Activated B cell treated with CpG ODN at 0.5 μM for 24 hours (primary cell): ENCODE results near the gene PARD6B. TPM values are rescaled to one million over a fixed set of nuclear protein-coding genes. Genes with fewer than 3 reads are reported as not detected.

Source experiments
- ATAC-seq: fragments of 200-7000 bp; cut with Tn5 transposase; one replicate; pipeline ENCODE4 v1.10.0; 2021; ENCODE audit warnings: low read depth, mild to moderate bottlenecking, moderate library complexity
- CTCF ChIA-PET: fragments of 350-600 bp; sonication (Branson Sonifier 250); formaldehyde crosslinking; loops from one replicate; lab custom pipeline; 2021; ENCODE audit warnings: antibody characterized with exemption; lab: Charles Lee
- POLR2A ChIA-PET: fragments of 350-600 bp; sonication (Branson Sonifier 250); formaldehyde crosslinking; loops from one replicate; lab custom pipeline; 2021; ENCODE audit warnings: antibody characterized with exemption; lab: Charles Lee
- DNase-seq: peaks from one replicate; pipeline ENCODE4 v3.0.0; 2022
- H3K27ac Mint-ChIP-seq: one replicate; pipeline ENCODE4 v1.8.0; 2020; ENCODE audit warnings: mixed read lengths
- H3K27me3 Mint-ChIP-seq: one replicate; pipeline ENCODE4 v1.8.0; 2021; ENCODE audit warnings: mixed read lengths
- H3K36me3 Mint-ChIP-seq: one replicate; pipeline ENCODE4 v1.8.0; 2021; ENCODE audit warnings: low read depth, mixed read lengths
- H3K4me1 Mint-ChIP-seq: one replicate; pipeline ENCODE4 v1.8.0; 2021; ENCODE audit warnings: mixed read lengths
- H3K4me3 Mint-ChIP-seq: one replicate; pipeline ENCODE4 v1.8.0; 2020; ENCODE audit warnings: mild to moderate bottlenecking, mixed read lengths
- H3K9me3 Mint-ChIP-seq: one replicate; pipeline ENCODE4 v1.8.0; 2020; ENCODE audit warnings: mixed read lengths
- CTCF ChIP-seq: fragments of 200-600 bp; IDR thresholded peaks from one replicate; pipeline ENCODE4 v1.8.0; 2022; ENCODE audit warnings: antibody characterized with exemption, mild to moderate bottlenecking
- intact Hi-C: fragments of 100-400 bp; cut with micrococcal nuclease; formaldehyde crosslinking; loops from one replicate; pipeline ENCODE4 v1.15.1; 2024
- total RNA-seq: library from RNA; stranded (reverse); gene quantifications from 2 replicates; pipeline ENCODE4 v1.2.3, GENCODE V29; 2022

Gene PARD6B
- total RNA-seq, 1 donor from 2014 or later: 5.7 TPM

GRCh38 chr20:50737352-50737751, 6.0 kb downstream of the PARD6B start:
- no peak for TF ChIP-seq CTCF
- DNase-seq: no peak
- H3K4me3 Mint-ChIP-seq: no peak overlapping the region
- H3K27me3 Mint-ChIP-seq: no peaks in the 10 kb centered on the region
- ATAC-seq: no peak
- POLR2A ChIA-PET: no interaction called here
- H3K36me3 Mint-ChIP-seq: peaks cover 24% of the 10 kb centered on the region
- H3K27ac Mint-ChIP-seq: no peak overlapping the region
- no peaks in the 10 kb centered on the region for H3K9me3 Mint-ChIP-seq
- intact Hi-C loops: loop anchor here (10.0 kb wide), 2 partner anchors 163 to 933 kb away; no protein-coding TSS in a partner anchor
- H3K4me1 Mint-ChIP-seq: peaks cover 8% of the 10 kb centered on the region
- CTCF ChIA-PET: interaction anchor here (0.6 to 0.8 kb wide), 2 partner anchors 12 to 232 kb away, joined by 3 to 4 read pairs; no protein-coding TSS in a partner anchor

GRCh38 chr20:50743087-50743486, 11.7 kb downstream of the PARD6B start:
- no peak overlapping the region for H3K27ac Mint-ChIP-seq
- no peak for DNase-seq
- intact Hi-C loops: no loop called here
- no peaks in the 10 kb centered on the region for H3K9me3 Mint-ChIP-seq
- no peak for TF ChIP-seq CTCF
- H3K36me3 Mint-ChIP-seq: peaks cover 21% of the 10 kb centered on the region
- no peak overlapping the region for H3K4me3 Mint-ChIP-seq
- H3K4me1 Mint-ChIP-seq: peaks cover 8% of the 10 kb centered on the region
- CTCF ChIA-PET: no interaction called here
- ATAC-seq: no peak
- no peaks in the 10 kb centered on the region for H3K27me3 Mint-ChIP-seq
- POLR2A ChIA-PET: no interaction called here

GRCh38 chr20:50744143-50744792, 12.9 kb downstream of the PARD6B start:
- intact Hi-C loops: no loop called here

GRCh38 chr20:50745634-50746137, 14.3 kb downstream of the PARD6B start:
- no peaks in the 10 kb centered on the region for H3K27me3 Mint-ChIP-seq
- H3K4me3 Mint-ChIP-seq: no peak overlapping the region
- H3K27ac Mint-ChIP-seq: no peak overlapping the region
- intact Hi-C loops: loop anchor here (5.0 kb wide), 1 partner anchor 283 kb away; no protein-coding TSS in a partner anchor
- no peak for ATAC-seq
- peaks cover 23% of the 10 kb centered on the region for H3K36me3 Mint-ChIP-seq
- CTCF ChIA-PET: no interaction called here
- no peaks in the 10 kb centered on the region for H3K9me3 Mint-ChIP-seq
- no peak for TF ChIP-seq CTCF
- DNase-seq: no peak
- POLR2A ChIA-PET: no interaction called here
- H3K4me1 Mint-ChIP-seq: peaks cover 8% of the 10 kb centered on the region

More at GRCh38 chr20:50744143-50744792, 12.9 kb downstream of the PARD6B start:
- no peak overlapping the region for H3K27ac Mint-ChIP-seq
- DNase-seq (no peak), ATAC-seq (no peak)
- ChIA-PET CTCF (no interaction called here), POLR2A (no interaction called here)
- H3K36me3 Mint-ChIP-seq: peaks cover 17% of the 10 kb centered on the region
- peaks cover 8% of the 10 kb centered on the region for H3K4me1 Mint-ChIP-seq
- no peaks in the 10 kb centered on the region for H3K27me3 Mint-ChIP-seq
- H3K9me3 Mint-ChIP-seq: no peaks in the 10 kb centered on the region
- H3K4me3 Mint-ChIP-seq: no peak overlapping the region
- no peak for TF ChIP-seq CTCF

- DNase-seq: no peak
- ChIA-PET CTCF (interaction anchor here (0.6 kb wide), 1 partner anchor 43 kb away, joined by 3 read pairs; no protein-coding TSS in a partner anchor), POLR2A (no interaction called here)
- Mint-ChIP-seq H3K36me3 (peaks cover 20% of the 10 kb centered on the region), H3K27me3 (no peaks in the 10 kb centered on the region), H3K9me3 (no peaks in the 10 kb centered on the region), H3K27ac (no peak overlapping the region), H3K4me1 (peaks cover 8% of the 10 kb centered on the region), H3K4me3 (no peak overlapping the region)
- ATAC-seq: no peak
- TF ChIP-seq CTCF: no peak
- intact Hi-C loops: loop anchor here (5.0 kb wide), 1 partner anchor 284 kb away; no protein-coding TSS in a partner anchor
Observed at GRCh38 chr20:50746138-50746940, 15.0 kb downstream of the PARD6B start.
